Activated CD4-positive, alpha-beta T cell treated with anti-CD3 and anti-CD28 coated beads for 4 hours (primary cell): ENCODE measurements around the gene FER.

Source experiments
- DNase-seq, 2 donors: peaks; one replicate each; pipeline ENCODE4 v3.0.0-alpha.2; 2020

Gene FER

DNA sequence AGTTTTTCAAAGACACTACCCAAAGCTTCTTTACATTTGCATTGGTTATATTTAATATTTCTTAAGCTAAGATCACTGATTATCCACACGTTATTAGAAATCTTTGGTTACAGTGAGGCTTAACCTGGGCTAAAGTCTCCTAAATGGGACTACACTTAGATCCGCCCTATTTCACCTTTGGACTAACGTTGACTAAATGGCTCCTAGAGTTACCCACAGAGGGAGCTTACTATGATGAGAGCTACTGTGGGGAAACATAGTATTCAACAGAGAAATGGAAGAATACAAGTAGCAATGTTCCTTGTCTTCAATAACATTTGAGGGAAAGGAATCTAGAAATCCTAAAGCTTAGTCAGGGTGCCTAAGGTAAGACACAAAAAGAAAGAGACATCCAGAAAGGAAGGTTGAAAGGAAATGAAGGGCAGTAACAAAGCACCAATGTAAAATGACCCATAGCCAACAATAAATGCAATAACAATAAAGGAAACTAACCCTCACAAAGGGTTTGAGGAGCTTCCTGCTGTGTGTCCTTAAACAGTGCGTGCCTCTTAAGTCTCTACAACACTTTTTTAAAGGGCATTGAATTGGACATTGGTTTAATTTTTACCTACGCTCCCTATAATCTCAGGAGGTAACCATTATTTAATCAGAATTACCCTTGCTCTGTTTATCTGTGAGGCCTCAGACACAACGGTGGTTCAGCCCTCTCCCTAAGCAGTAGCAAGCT is 445.0 kb downstream of the FER start:
- no peak for DNase-seq

- DNase-seq, result no peak
These were observed 448.0 kb downstream of the FER start for GRCh38 chr5:109195667-109196066.

DNA sequence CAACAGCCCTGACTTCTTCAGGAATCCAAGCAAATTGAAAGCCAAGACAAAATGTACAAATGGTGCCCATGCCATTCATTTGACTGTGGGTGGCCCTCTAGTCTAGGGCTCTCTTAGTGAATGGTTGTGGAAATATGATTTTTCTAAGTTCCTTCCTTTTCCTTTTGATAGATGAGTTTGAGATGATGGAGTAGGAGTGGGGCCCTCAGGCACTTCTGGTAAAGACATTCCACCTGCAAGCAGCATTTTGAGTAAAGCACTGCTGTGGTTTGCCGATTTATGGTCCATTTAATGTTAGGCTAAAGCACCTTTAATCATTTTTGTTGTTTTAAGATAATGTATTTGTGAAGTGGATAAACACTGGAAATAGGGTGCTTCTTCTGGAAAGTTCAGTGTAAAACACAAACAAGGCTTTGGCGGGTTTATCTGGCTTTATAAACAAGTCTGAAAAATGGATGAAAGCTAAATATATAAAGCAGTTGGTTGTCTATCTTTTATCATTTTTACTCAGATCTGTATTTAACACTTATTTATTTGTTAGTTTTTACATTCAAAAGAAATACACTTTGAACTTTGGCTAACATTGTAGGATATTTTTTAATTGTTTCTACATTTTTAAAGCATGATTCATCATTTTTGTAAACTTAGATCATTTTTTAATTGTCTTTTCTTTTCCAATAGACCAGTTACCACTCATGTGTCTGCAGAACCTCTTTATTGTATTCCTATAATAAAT is 448.6 kb downstream of the FER start:
- no peak for DNase-seq

DNA sequence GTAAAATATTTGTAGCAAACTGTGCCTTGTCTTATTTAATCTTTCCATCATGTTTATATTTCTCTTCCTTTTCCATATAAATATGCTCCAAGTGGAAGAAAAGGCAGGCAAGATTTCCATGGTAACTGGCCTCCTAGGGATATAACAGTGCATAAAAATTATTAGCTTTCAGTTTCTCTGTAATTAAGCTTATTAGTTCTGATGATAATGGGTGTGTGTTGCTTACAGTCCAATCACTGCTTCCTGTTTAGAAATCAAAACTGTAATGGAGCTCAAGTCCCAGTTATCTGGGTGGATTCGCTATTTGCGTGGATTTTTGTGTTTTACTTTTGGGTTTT is 449.1 kb downstream of the FER start:
- no peak for DNase-seq

- DNase-seq, result no peak
These were observed 451.6 kb downstream of the FER start for GRCh38 chr5:109199289-109199688.

GRCh38 chr5:109199799-109200620 is 452.3 kb downstream of the FER start:
- no peak for DNase-seq

- DNase-seq, result no peak
These were observed 467.3 kb downstream of the FER start for GRCh38 chr5:109215040-109215439.

GRCh38 chr5:109218818-109219217 is 471.1 kb downstream of the FER start:
- no peak for DNase-seq

- DNase-seq, result no peak
These were observed 475.8 kb downstream of the FER start for GRCh38 chr5:109223531-109223930.

- DNase-seq, result no peak
These were observed 476.7 kb downstream of the FER start for GRCh38 chr5:109224276-109224882.

DNA sequence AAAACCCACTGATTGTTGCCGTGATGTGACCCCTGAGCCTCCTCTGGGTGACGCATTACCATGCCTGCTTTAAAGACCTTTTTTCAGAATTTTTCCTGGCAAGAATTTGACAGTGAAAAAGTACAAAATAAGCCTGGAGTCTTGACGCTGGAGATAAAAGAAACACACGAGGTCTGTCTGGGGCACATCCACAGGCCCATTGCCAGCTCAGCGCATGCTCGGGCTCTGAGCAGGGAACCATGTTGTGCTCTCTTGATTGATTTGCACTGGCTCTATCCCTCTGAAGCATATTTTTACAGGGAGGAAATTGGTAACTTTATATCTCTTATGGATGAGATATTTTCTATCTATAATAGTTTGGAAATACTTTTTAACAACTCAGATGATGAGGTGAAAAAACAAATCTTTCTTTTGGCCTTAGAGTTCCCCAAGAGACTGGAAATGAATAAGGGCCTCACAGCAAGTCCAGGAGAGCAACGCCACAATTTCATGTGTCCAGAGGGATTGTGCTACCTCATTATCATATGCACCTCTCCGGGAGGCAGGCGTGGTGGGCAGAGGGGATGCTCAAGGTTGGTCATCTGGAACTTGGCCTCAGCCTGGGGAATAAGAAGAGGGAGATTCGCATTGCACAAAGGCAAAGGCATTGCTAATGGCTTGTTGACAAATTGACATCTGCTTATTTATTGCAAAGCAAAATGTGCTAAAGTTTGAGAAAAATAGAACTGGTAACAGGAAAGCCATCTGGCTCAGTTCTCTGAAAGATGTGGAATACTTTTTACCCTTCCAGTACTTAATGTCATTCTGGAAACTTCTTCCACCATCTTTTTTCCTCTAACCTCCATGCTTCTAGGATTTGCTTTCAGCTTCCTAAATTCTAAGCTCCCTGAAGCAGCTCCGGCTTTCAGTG is 478.3 kb downstream of the FER start:
- no peak for DNase-seq

DNA sequence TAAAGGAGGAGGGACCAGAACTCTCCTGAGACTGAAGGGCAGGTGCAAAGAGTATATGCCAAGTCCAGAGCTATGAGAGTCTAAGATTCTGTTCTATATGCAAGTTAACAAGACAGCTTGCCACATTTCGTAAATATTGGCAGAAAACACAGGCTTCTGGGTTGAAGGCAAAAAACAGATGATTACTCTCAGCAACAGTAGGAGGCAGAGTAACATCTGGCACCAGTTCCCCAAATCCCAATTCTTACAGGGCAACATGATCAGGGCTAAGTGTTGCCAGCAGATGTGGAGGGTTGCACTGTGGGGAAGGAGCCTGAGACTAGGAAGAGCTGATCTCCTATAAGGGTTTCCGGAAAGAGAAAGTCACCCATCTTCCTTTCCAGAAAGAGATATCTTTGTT is 482.7 kb downstream of the FER start:
- no peak for DNase-seq

DNA sequence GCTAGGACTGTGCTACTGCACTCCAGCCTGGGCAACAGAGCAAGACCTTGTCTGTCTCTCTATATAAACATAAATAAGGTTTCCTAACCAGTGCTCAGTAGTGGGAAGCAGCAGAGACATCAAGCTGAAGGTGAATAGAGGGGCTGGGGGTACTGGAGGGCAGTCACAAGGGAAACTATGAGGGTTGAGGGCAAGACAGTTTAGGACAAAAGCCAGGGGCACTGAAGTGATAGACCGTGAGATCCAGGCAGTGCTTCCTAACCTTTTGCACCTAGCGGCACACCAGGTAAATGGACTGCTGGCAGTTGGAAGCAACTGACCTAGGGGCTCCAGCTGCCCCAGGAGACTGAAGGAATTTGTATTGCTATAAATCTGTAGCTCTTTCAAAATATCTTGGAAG is 483.6 kb downstream of the FER start:
- DNase-seq, result no peak

- no peak for DNase-seq
These were observed 486.7 kb downstream of the FER start for GRCh38 chr5:109234381-109234780.

DNA sequence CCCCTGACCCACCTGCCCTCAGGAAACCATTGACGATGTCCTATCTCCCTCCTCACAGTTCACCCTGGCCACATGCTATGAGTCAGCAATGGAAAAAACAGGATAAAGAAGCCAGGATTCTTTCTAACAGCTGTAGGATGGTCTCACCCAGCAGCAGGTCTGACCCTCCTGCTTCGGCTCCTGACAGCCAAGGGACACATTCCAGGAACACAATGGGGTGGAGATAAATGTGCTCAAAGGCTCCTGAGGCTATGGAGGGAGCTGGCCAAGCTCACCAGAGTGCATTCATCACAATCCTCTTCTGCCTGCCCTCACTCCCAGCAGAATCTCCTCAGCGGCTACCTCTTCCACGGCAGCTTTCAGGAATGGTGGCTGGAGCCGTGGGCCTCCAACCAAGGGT is 491.8 kb downstream of the FER start:
- DNase-seq, result no peak

DNA sequence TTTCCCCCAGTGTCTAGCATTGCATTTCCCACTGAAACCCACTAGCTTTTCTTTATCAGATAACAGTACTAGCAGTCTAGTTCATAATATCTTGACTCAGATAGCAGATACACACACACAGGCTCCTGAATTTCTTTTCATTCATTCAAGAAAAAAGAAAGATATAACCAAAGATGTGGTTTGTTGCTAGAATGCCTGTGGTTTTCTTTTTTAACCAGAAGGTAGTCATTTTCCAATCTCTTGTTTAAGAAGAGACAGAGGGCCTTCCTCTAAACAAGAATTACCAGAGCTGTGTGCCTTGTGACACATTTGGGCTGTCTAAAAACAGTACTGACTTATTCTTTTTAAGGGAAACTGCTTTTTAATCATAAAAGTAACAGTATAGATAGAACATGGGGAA is 494.8 kb downstream of the FER start:
- no peak for DNase-seq

GRCh38 chr5:109246395-109246794 is 498.7 kb downstream of the FER start:
- DNase-seq, result no peak
